Ramos (cell line): Measurements from ENCODE around the gene EIF1AD.
"Not testable (repeated sequence)": the region's sequence is repeated elsewhere in the genome, so short reads cannot be mapped to it uniquely, and the experiment has no call there.

Experiments used
- in situ Hi-C: fragments of 300-500 bp; cut with MboI; formaldehyde crosslinking; loops from one replicate; pipeline ENCODE4 v1.14.3; 2022; ENCODE audit warnings: low sequenced_read_pairs; ENCODE audit not compliant: unreplicated experiment

The EIF1AD gene, protein sequence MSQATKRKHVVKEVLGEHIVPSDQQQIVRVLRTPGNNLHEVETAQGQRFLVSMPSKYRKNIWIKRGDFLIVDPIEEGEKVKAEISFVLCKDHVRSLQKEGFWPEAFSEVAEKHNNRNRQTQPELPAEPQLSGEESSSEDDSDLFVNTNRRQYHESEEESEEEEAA

DNA sequence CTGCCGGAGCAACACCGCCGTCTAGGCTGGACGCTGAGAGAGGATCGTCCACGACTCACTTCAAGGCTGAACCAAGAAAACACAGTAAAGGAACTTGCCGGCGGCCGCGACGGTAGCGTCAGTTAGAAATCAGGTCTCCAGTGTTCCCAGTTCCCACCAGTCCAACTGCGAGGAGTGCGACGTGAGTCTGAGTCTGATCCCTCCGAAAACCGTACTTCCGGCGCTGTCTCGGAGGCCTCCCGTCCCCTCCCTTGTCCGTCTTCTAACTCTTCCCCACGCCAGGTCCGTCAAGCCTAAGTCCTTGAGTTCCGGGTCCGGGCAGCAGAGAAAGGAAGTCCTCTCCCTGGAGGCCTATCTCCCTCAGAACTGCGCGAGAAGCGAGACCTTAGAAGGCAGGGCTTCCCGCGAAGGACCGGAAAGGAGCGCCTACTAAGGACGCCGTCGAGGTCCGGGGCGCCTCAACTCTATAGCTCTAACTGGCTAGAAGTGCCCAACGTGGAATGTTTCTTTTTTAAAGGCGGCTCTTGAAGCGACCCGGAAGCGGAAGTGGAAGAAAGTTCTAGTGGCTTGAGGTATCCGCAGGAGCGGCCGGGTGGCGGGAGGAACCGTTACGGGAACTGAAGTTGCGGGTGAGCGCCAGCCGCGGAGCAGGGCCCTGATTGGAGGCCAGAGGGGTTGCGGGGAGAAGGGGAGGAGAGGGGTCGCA is at the start of gene EIF1AD, which contains the start of gene BANF1:
TSS of gene EIF1AD (minus strand) at position 216 of the 706 bp plus-strand sequence. CDS start 1,768 bp downstream, outside the sequence.
TSS of gene BANF1 (plus strand) at position 562 of the 706 bp plus-strand sequence. CDS start 748 bp downstream, outside the sequence.
- in situ Hi-C loops, result no loop called here

- in situ Hi-C loops, result no loop called here
Measured at GRCh38 chr11:66051371-66051765, 49.4 kb upstream of the EIF1AD start.

- in situ Hi-C loops, result no loop called here
Measured at GRCh38 chr11:66050581-66051231, 48.7 kb upstream of the EIF1AD start.

- in situ Hi-C loops, result no loop called here
Measured at GRCh38 chr11:66048547-66049323, 46.8 kb upstream of the EIF1AD start, which contains the start of gene GAL3ST3. TSS of gene GAL3ST3 (minus strand) at chr11:66049161. CDS start at chr11:66045415, 3,746 bp downstream.

GRCh38 chr11:66047541-66048365 is 45.8 kb upstream of the EIF1AD start:
- in situ Hi-C loops, result no loop called here

DNA sequence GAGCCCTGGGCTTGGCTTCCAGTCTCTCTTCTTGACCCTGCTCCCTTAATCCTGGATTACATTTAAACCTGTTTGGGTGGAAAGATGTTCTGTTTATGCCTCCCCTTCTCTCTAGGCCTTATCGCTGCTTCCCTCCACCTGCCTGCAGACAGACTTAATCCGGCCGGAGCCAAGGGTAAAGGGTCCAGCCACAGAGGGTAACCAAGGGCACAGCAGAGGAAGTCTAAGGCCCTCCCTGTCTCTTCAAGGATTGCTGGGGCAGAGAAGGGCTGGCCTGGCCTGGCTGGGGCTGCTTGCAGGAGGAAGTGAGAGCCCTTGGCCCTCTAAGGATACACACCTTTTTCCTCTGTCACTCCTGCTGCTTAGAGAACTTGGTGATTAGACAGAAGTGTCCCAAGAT is 44.9 kb upstream of the EIF1AD start:
- in situ Hi-C loops, result no loop called here

- in situ Hi-C loops, result no loop called here
Measured at GRCh38 chr11:66045177-66045639, 43.3 kb upstream of the EIF1AD start.

- in situ Hi-C loops, result no loop called here
Measured at GRCh38 chr11:66044757-66045156, 42.8 kb upstream of the EIF1AD start.

GRCh38 chr11:66042996-66043906 is 41.3 kb upstream of the EIF1AD start:
- in situ Hi-C loops, result no loop called here

- in situ Hi-C loops, result no loop called here
Measured at GRCh38 chr11:66042227-66042995, 40.5 kb upstream of the EIF1AD start.

DNA sequence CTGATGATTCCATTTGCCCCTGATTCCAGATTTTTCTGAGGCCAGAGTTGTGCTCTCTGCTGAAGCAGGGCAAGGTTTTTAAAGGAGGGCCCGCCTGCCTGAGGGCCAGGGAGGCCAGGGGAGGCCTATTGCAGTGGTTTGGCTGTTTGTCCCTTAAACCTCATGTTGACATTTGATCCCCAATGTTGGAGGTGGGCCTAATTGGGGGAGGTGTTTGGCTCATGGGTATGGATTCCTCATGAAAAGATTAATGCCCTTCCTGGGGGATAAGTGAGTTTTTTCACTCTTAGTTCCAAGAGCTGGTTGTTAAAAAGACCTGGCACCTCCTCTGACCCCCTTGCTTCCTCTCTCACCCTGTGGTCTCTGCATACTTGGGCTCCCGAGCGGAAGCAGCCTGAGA is 37.8 kb upstream of the EIF1AD start:
- in situ Hi-C loops, result no loop called here

DNA sequence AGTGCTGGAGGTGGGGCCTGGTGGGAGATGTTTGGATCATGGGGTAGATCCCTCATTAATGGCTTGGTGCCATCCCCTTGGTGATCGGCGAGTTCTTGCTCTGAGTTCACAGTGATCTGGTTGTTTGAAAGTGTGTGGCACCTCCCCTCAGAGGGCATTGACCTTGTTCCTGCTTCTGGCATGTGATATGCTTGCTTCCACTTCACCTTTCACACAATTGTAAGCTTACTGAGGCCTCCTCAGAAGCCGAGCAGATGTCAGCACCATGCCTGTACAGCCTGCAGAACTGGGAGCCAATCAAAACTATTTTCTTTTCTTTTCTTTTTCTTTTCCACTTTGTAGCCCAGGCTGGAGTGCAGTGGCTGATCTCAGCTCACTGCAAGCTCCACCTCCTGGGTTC is 35.4 kb upstream of the EIF1AD start:
- in situ Hi-C loops, result no loop called here

- in situ Hi-C loops, result no loop called here
Measured at GRCh38 chr11:66036334-66036710, 34.4 kb upstream of the EIF1AD start.

DNA sequence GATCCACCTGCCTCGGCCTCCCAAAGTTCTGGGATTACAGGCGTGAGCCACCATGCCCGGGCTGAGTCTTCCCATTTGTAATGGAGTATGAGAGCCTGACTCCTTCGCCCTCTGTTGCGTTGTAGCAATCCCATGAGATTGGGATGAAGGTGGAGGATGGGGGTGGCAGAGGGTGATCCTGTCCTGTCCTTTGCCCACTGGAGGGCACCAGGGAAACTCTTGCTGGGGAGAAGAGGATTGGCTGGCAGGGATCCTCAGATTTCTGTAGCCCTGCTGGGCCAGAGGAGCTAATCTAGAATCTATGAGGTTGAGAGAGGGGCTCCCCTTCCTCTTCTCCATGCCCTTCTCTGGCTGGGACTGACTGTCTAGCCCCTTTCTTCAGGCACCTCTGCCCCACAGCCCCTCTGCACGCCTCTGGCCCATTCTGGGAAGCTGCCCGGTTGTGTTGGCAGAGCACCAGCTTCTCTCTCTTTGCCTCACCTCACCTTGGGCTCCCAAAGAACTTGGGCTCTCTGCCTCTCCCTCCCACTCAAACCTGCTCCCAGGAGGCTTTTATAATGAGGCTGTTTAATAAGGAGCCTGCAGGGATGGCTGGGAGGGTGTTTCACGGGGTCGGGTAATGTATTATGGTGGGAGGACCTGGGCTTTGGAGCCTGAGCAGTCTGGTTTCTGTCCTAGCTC is 33.8 kb upstream of the EIF1AD start:
- in situ Hi-C loops, result no loop called here

DNA sequence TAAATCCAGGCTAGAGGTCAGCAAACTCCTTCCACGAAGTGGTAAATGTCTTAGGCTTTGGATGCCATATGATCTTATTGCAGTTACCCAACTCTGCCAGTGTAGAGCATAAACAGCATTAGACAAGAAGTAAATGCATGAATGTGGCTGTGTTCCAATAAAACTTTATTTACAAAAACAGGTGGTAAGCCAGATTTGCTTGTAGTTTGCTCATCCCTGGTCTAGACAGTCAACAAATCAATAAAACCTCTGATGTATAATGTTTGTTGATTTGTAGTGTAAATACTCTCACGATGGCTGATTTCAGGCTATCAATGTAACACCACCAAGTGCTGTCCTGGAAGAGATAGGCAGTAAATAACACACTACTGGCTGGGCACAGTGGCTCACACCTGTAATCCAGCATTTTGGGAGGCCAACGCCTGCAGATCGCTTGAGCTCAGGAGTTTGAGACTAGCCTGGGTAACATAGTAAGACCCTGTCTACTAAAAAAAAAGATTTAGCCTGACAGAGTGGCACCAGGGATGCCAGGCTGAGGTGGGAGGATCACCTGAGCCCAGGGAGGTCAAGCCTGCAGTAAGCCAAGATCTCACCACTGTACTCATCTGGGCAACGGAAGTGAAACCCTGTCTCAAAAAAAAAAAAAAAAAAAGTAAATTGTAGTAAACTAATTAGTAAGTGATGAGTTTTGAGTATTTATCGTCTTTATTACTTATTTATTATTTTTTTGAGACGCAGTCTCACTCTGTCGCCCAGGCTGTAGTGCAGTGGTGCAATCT is 31.2 kb upstream of the EIF1AD start:
- in situ Hi-C loops, result no loop called here

GRCh38 chr11:66026017-66026529 is 24.1 kb upstream of the EIF1AD start, which contains the start of gene CATSPER1:
TSS of gene CATSPER1 (minus strand) at chr11:66026479. CDS start at chr11:66026379, 100 bp downstream.
- in situ Hi-C loops, result no loop called here

- in situ Hi-C loops, result not testable (repeated sequence)
Measured at GRCh38 chr11:66023186-66023440, 21.2 kb upstream of the EIF1AD start.
